K562 (cell line): ENCODE data around the gene RHBDF2. TPM values are rescaled to one million over a fixed set of nuclear protein-coding genes. Genes with fewer than 3 reads are reported as not detected.

ENCODE experiments used
- ATAC-seq: fragments of 200-7000 bp; cut with Tn5 transposase; 3 replicates; pipeline ENCODE4 v1.9.1; 2020; ENCODE audit warnings: moderate library complexity
- BruUV-seq: library from RNA; stranded (reverse); fragments of 400-500 nt; replicated peaks from 2 replicates; lab custom pipeline; 2021; lab: Mats Ljungman, UMichigan
- CTCF ChIA-PET: fragments of 300-600 bp; formaldehyde crosslinking; extraction: SDS; loops from one replicate; lab custom pipeline; 2021; ENCODE audit warnings: low intra/inter-chr PET ratio; lab: Yijun Ruan, JAX
- POLR2A ChIA-PET: fragments of 300-600, 350-650 bp; sonication (Branson Sonifier 250); formaldehyde crosslinking; extraction: SDS; loops from one replicate; lab custom pipeline; 2021; ENCODE audit warnings: antibody characterized with exemption, inconsistent platforms; lab: Yijun Ruan, JAX
- DNase-seq, 4 experiments: peaks; one replicate each; pipeline versions ENCODE4 v3.0.0 to v3.0.0-alpha.2; 2011 to 2018; ENCODE audit warnings: low spot score in 3 of 4, mixed read lengths in 3 of 4; ENCODE audit errors: extremely low read depth in 1 of 4
- FAIRE-seq: peaks from 2 replicates; lab custom pipeline; 2011; peaks lifted over from hg19 to GRCh38; lab: Jason Lieb, UNC
- H2AFZ ChIP-seq: 2 replicates; pipeline ENCODE4 v1.6.0; 2011; ENCODE audit warnings: low read depth, low read length, control low read depth, inconsistent platforms
- H3K27ac ChIP-seq: fragments of 200-600 bp; 3 replicates; pipeline ENCODE4 v1.8.0; 2011; ENCODE audit warnings: low read depth, mild to moderate bottlenecking, control low read depth, inconsistent platforms, low read length, moderate library complexity, mixed read lengths; ENCODE audit errors: extremely low read depth
- H3K27me3 ChIP-seq, 2 experiments: fragments of 300-600 bp in 1 of 2; 2 replicates in 1 of 2; 3 replicates in 1 of 2; pipeline versions ENCODE4 v1.6.0 to v1.8.0; 2011; ENCODE audit warnings: inconsistent platforms in 2 of 2, low read length in 2 of 2, mild to moderate bottlenecking in 1 of 2, mixed read lengths in 1 of 2, moderate library complexity in 1 of 2; ENCODE audit not compliant: control insufficient read depth in 2 of 2, insufficient read depth in 2 of 2
- H3K36me3 ChIP-seq: fragments of 300-600 bp; 3 replicates; pipeline ENCODE4 v1.8.0; 2011; ENCODE audit warnings: mild to moderate bottlenecking, low read length, inconsistent platforms; ENCODE audit not compliant: control insufficient read depth, insufficient read depth
- H3K4me1 ChIP-seq, 2 experiments: fragments of 200-600 bp in 1 of 2; replicated peaks in 1 of 2; 2 replicates in 1 of 2; 3 replicates in 1 of 2; pipeline versions ENCODE4 v1.5.1 to v1.8.0; 2011; ENCODE audit warnings: inconsistent platforms in 2 of 2, low read length in 2 of 2, mild to moderate bottlenecking in 1 of 2, mixed read lengths in 1 of 2, moderate library complexity in 1 of 2; ENCODE audit not compliant: control insufficient read depth in 2 of 2, insufficient read depth in 2 of 2
- H3K4me2 ChIP-seq: 2 replicates; pipeline ENCODE4 v1.6.1; 2011; ENCODE audit warnings: low read length, control low read depth, inconsistent platforms, mixed read lengths; ENCODE audit not compliant: insufficient read depth
- H3K4me3 ChIP-seq: fragments of 200-600 bp; sonication (generic), shearing (Covaris generic); 2 replicates; pipeline ENCODE4 v1.5.1; 2016; ENCODE audit warnings: control low read depth, inconsistent platforms
- H3K79me2 ChIP-seq: fragments of 200-600 bp; 3 replicates; pipeline ENCODE4 v1.8.0; 2011; ENCODE audit warnings: low read length, inconsistent platforms; ENCODE audit not compliant: control insufficient read depth, insufficient read depth
- H3K9ac ChIP-seq, 2 experiments: 2 replicates each; pipeline versions ENCODE4 v1.6.0 to v1.6.1; 2011; ENCODE audit warnings: low read depth in 2 of 2, low read length in 2 of 2, control low read depth in 1 of 2, inconsistent platforms in 1 of 2, mild to moderate bottlenecking in 1 of 2, mixed read lengths in 1 of 2; ENCODE audit not compliant: insufficient read depth in 1 of 2
- H3K9me1 ChIP-seq: one replicate; pipeline ENCODE4 v1.6.0; 2011; ENCODE audit warnings: inconsistent platforms, mild to moderate bottlenecking, low read length, moderate library complexity; ENCODE audit not compliant: control insufficient read depth, insufficient read depth
- H3K9me3 ChIP-seq: replicated peaks from 2 replicates; pipeline ENCODE4 v1.5.1; 2011; ENCODE audit warnings: low read depth, low read length, inconsistent platforms; ENCODE audit not compliant: control insufficient read depth, insufficient read depth
- H4K20me1 ChIP-seq: replicated peaks from 2 replicates; pipeline ENCODE4 v1.6.1; 2011; ENCODE audit warnings: low read length, inconsistent platforms, mixed read lengths; ENCODE audit not compliant: control insufficient read depth, insufficient read depth
- ARHGAP35 ChIP-seq: fragments of 450-650 bp; IDR thresholded peaks from 2 replicates; pipeline ENCODE4 v1.6.1; 2018; ENCODE audit not compliant: partially characterized antibody
- BCOR ChIP-seq: fragments of 450-650 bp; IDR thresholded peaks from 2 replicates; pipeline ENCODE4 v1.6.1; 2016
- HOMEZ ChIP-seq: fragments of 250-450 bp; sonication (Bioruptor Pico); IDR thresholded peaks from 2 replicates; pipeline ENCODE4 v1.4.0; 2020; ENCODE audit warnings: mild to moderate bottlenecking, moderate library complexity
- KDM1A ChIP-seq, 2 experiments: fragments of 450-650 bp; IDR thresholded peaks; 2 replicates each; pipeline ENCODE4 v1.6.1; 2016; ENCODE audit warnings: mild to moderate bottlenecking in 2 of 2
- NCOA4 ChIP-seq: fragments of 450-650 bp; IDR thresholded peaks from 2 replicates; pipeline ENCODE4 v1.6.1; 2018; ENCODE audit warnings: mild to moderate bottlenecking; ENCODE audit not compliant: partially characterized antibody
- SPI1 ChIP-seq: IDR thresholded peaks from 2 replicates; pipeline ENCODE4 v1.6.1; 2011; ENCODE audit warnings: low read depth, low read length, control low read depth, borderline replicate concordance
- TCF7 ChIP-seq: sonication (generic); IDR thresholded peaks from 2 replicates; pipeline ENCODE4 v1.6.1; 2016; ENCODE audit warnings: antibody characterized with exemption, borderline replicate concordance
- THRAP3 ChIP-seq: fragments of 450-650 bp; IDR thresholded peaks from 2 replicates; pipeline ENCODE4 v1.6.1; 2016; ENCODE audit warnings: mild to moderate bottlenecking, inconsistent platforms, borderline replicate concordance
- TRIM24 ChIP-seq, 2 experiments: fragments of 450-650 bp; IDR thresholded peaks; 2 replicates each; pipeline ENCODE4 v1.6.1; 2016
- ZNF277 ChIP-seq: fragments of 250-450 bp; sonication (Bioruptor Pico); IDR thresholded peaks from 2 replicates; pipeline ENCODE4 v1.8.0; 2022; ENCODE audit warnings: inconsistent platforms, mild to moderate bottlenecking, moderate library complexity, borderline replicate concordance
- ZNF408 ChIP-seq: fragments of 250-450 bp; sonication (Bioruptor Pico); IDR thresholded peaks from 2 replicates; pipeline ENCODE4 v1.4.0; 2020; ENCODE audit warnings: low read depth, mild to moderate bottlenecking, moderate library complexity
- WGBS: fragments of 100-300 bp; shearing (Covaris generic); methylation state at CpG from one replicate; pipeline ENCODE4 v1.1.6; 2016; ENCODE audit warnings: low coverage, mixed read lengths; ENCODE audit not compliant: insufficient coverage; ENCODE audit errors: missing lambda C conversion rate; 5-methylcytosine and 5-hydroxymethylcytosine counted together
- in situ Hi-C: fragments of 300-500 bp; cut with MboI; formaldehyde crosslinking; loops from 4 replicates; pipeline ENCODE4 v1.15.0; 2018; ENCODE audit warnings: inconsistent platforms, mixed read lengths
- intact Hi-C: fragments of 100-400 bp; cut with micrococcal nuclease; formaldehyde crosslinking; loops from 2 replicates; pipeline ENCODE4 v1.14.2; 2022
- polyA plus RNA-seq, 8 experiments: library from polyadenylated mRNA; depleted of rRNA in 4 of 8; stranded (reverse) in 5 of 8; unstranded in 3 of 8; fragments of >200 nt; fragmentation: Nextera tagmentation in 2 of 8; fragmentation: Illumina TruSeq in 1 of 8; extraction: Ambion mirVana in 2 of 8; extraction: Trizol in 1 of 8; gene quantifications; 2 replicates each; pipeline versions ENCODE4 v1.2.1 to v1.2.3, GENCODE V29; 2011 to 2014; ENCODE audit warnings: inconsistent platforms in 1 of 8, missing spikeins in 1 of 8
- total RNA-seq, 7 experiments: library from RNA; depleted of rRNA in 6 of 7; stranded (reverse); fragments of >200 nt in 6 of 7; fragmentation: Illumina TruSeq in 2 of 7; extraction: Trizol in 2 of 7; gene quantifications; 2 replicates each; pipeline versions ENCODE4 v1.2.1 to v1.2.3, GENCODE V29; 2011 to 2021; ENCODE audit warnings: low replicate concordance in 1 of 7

The RHBDF2 gene
- total and polyA plus RNA-seq, 9 of the 15 experiments (the other 6 are each of a cell fraction or from before 2014, with no cell fraction given): 0.04 to 2.8 (median 1.1) TPM

- TF ChIP-seq ZNF277: no peak
Observed at GRCh38 chr17:76490112-76490710, 11.0 kb downstream of the RHBDF2 start (continued).

- ATAC-seq (no peak), DNase-seq (no peak), FAIRE-seq (no peak)
- 73% methylated on average over 22 of the region's 22 CpGs for WGBS
- H3K27me3 ChIP-seq: no peaks in the 10 kb centered on the region; a peak in 2 of 5 replicates
- H3K79me2 ChIP-seq: no peaks in the 10 kb centered on the region; the same call in 2 of the 3 replicates
- no peaks in the 10 kb centered on the region for H3K9me3 ChIP-seq
- no peak overlapping the region for H2AFZ ChIP-seq
- no peaks in the 10 kb centered on the region for H3K36me3 ChIP-seq
- ChIA-PET POLR2A (interaction anchor here (0.6 kb wide), 1 partner anchor 33 kb away, joined by 3 read pairs; no protein-coding TSS in a partner anchor), CTCF (no interaction called here)
- H3K27ac ChIP-seq: no peak overlapping the region
- in situ Hi-C loops (no loop called here), intact Hi-C loops (no loop called here)
- H4K20me1 ChIP-seq: no peaks in the 10 kb centered on the region
- H3K4me2 ChIP-seq: no peak overlapping the region
- no peak overlapping the region for H3K9ac ChIP-seq
- no peaks in the 10 kb centered on the region for H3K9me1 ChIP-seq
- H3K4me3 ChIP-seq: no peak overlapping the region
- peaks cover 12 to 24% of the 10 kb centered on the region in 2 experiments; a peak in 4 of 5 replicates for H3K4me1 ChIP-seq
- no TSS peak for BruUV-seq
- TF ChIP-seq ZNF408 (CRISPR knock-in tag) (no peak), TRIM24 (IDR thresholded peaks at IDR 0.05) (no peak), THRAP3 (no peak), BCOR (peak; percentile 67; the same call in 1 of the 2 replicates), NCOA4 (no peak), KDM1A (IDR thresholded peaks at IDR 0.05) (peak in 1 of 2 experiments; percentile 49; a peak in 1 of 4 replicates), SPI1 (no peak), ARHGAP35 (no peak), TCF7 (no peak), HOMEZ (CRISPR knock-in tag) (no peak)
Observed at GRCh38 chr17:76487451-76488192, 13.6 kb downstream of the RHBDF2 start.
